T-helper 2 cell treated with Interferon-gamma antibody and Interleukin-4, amounts not matched to agents 5 μg/mL and 100 μg/mL, for 36 hours (primary cell): Measurements from ENCODE around the gene MRPS34.

Experiments used
- DNase-seq: peaks from one replicate; pipeline ENCODE4 v3.0.0; 2021; ENCODE audit warnings: low spot score
- H3K27ac Mint-ChIP-seq: one replicate; pipeline ENCODE4 v1.8.0; 2021; ENCODE audit warnings: mild to moderate bottlenecking, mixed read lengths
- H3K27me3 Mint-ChIP-seq: one replicate; pipeline ENCODE4 v1.8.0; 2021; ENCODE audit warnings: low read depth, mixed read lengths
- H3K36me3 Mint-ChIP-seq: one replicate; pipeline ENCODE4 v1.8.0; 2021; ENCODE audit warnings: low read depth, mixed read lengths
- H3K4me1 Mint-ChIP-seq: one replicate; pipeline ENCODE4 v1.8.0; 2021; ENCODE audit warnings: low read depth, mixed read lengths
- H3K4me3 Mint-ChIP-seq: one replicate; pipeline ENCODE4 v1.8.0; 2022; ENCODE audit warnings: mild to moderate bottlenecking, moderate library complexity, mixed read lengths
- H3K9me3 Mint-ChIP-seq: one replicate; pipeline ENCODE4 v1.8.0; 2021; ENCODE audit warnings: mixed read lengths

Gene MRPS34

DNA sequence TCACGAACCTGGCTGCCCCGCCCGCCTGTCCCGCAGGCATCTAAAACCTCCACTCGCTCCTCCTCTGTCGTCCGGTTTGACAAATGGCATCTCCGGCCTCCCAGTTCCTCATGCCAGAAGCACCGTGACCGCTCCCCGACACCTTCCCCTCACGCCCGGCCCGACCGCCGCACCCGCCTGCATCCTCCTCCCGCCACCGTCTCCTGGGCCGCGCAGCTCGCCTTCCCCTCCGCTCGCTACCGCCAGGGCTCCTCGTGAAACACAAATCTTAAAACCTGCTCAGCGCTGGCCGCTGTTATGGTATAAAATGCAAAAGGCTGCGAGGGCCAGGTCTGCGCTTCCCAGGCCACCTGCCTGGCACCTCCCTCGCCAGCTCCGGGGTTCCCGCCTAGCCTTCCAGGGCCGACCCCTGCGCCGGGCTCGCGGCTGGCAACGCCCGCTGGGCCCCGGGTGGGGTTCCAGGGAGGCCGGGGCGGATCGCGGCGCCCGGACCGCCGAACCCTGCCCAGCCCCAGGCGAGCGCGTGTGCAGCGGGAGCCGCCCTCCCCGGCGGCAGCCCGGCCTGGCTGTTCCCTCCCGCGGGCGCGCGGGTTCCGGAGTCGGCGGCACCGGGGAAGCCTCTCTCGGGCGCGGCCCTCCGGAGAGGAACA, 8.9 kb upstream of the MRPS34 start:
- Mint-ChIP-seq H3K27me3 (no peaks in the 10 kb centered on the region), H3K36me3 (peaks cover 7% of the 10 kb centered on the region), H3K4me3 (peak overlapping the region; percentile 85), H3K4me1 (peaks cover 4% of the 10 kb centered on the region), H3K27ac (peak overlapping the region; percentile 79), H3K9me3 (no peaks in the 10 kb centered on the region)
- DNase-seq = no peak

DNA sequence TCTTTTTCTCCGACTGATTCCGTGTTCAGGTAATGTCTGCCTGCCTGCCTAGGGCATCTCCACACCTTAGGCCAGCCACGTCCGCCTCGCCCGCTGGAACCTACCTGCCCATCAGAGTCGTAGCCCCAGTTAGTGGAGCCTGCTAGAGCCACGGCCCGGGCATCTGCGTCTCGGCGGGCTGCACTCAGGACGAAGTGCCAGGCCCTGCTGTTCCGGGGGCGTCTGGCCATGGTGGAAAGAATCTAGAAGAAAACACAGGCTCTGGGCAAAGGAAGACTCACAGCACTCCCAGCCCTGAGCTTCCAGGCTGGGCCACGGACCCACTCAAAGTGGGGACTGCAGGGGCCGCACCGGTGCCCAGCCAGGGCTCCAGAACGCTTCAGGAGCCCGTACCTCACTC, 8.3 kb upstream of the MRPS34 start:
- Mint-ChIP-seq H3K9me3 (no peaks in the 10 kb centered on the region), H3K4me3 (peak overlapping the region; percentile 85), H3K27ac (peak overlapping the region; percentile 79), H3K27me3 (no peaks in the 10 kb centered on the region), H3K36me3 (peaks cover 7% of the 10 kb centered on the region), H3K4me1 (peaks cover 4% of the 10 kb centered on the region)
- no peak for DNase-seq

DNA sequence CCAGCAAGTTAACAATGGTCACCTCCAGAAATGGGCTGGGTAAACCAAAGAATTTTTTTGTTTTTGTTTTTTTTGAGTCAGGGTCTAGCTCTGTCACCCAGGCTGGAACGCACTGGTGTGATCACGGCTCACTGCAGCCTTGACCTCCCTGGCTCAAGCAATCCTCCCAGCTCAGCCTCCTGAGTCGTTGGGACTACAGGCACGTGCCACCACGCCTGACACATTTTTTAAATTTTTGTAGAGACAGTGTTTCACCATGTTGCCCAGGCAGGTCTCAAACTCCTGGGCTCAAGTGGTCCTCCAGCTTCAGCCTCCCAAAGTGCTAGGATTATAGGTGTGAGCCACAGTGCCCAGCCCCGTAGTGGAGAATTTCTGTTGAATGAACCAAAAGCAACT, 7.7 kb upstream of the MRPS34 start:
- Mint-ChIP-seq H3K4me3 (peak overlapping the region; percentile 85), H3K4me1 (peaks cover 4% of the 10 kb centered on the region), H3K27me3 (no peaks in the 10 kb centered on the region), H3K36me3 (peaks cover 7% of the 10 kb centered on the region), H3K27ac (no peak overlapping the region), H3K9me3 (no peaks in the 10 kb centered on the region)
- no peak for DNase-seq

DNA sequence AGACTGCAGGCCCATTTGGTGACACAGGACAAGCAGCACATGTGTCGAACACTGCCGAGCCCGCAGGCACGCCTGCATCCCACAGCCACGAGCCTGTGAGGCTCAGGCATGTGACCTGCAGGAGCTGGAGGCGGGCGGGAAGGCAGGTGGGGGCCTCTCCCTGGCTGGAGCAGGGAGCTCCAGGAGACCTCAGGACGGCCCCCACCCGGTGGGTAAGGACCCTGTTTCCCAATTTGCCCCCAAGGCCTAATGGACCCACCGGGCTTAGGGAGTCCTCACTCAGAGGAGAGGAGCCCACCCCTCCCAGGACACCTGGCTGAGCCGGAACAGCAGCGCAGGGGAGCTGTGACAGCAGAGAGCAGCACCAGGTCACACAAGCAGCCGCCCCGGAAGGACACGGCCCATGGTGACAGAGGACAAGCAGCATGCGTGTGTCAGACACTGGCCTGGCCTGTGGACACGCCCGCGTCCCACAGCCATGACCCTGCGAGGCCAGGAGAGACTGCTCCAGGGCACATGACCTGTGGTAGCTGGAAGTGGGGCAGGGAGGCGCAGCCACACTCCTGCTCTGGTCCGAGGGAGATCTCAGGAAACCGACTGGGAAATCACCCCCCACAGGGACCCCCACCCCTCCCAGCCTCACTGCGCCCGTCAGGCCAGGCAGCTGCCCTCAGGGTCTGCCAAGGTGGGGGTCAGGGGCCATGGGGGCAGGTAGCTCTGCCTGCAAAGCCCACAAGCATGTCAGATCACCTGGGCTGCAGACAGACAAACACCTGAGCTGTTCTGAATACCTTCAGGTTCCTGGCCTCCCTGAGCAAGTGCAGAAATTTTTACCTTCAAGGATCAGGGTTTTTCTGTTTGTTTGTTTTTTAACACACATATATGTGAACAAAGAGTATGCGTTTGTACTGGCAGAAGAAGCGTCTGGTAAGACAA, 7.1 kb upstream of the MRPS34 start:
- H3K27ac Mint-ChIP-seq = no peak overlapping the region
- no peaks in the 10 kb centered on the region for H3K9me3 Mint-ChIP-seq
- no peak for DNase-seq
- H3K4me1 Mint-ChIP-seq = peaks cover 4% of the 10 kb centered on the region
- peak overlapping the region; percentile 85 for H3K4me3 Mint-ChIP-seq
- H3K36me3 Mint-ChIP-seq = peaks cover 5% of the 10 kb centered on the region
- H3K27me3 Mint-ChIP-seq = no peaks in the 10 kb centered on the region

- peaks cover 5% of the 10 kb centered on the region for H3K36me3 Mint-ChIP-seq
- peaks cover 4% of the 10 kb centered on the region for H3K4me1 Mint-ChIP-seq
- no peaks in the 10 kb centered on the region for H3K27me3 Mint-ChIP-seq
- no peaks in the 10 kb centered on the region for H3K9me3 Mint-ChIP-seq
- no peak overlapping the region for H3K4me3 Mint-ChIP-seq
- no peak for DNase-seq
- no peak overlapping the region for H3K27ac Mint-ChIP-seq
Observed at GRCh38 chr16:1779234-1779701, 6.3 kb upstream of the MRPS34 start.

- DNase-seq = no peak
- Mint-ChIP-seq H3K4me3 (no peak overlapping the region), H3K27ac (no peak overlapping the region), H3K4me1 (peaks cover 4% of the 10 kb centered on the region), H3K27me3 (no peaks in the 10 kb centered on the region), H3K9me3 (no peaks in the 10 kb centered on the region), H3K36me3 (peaks cover 3% of the 10 kb centered on the region)
Observed at GRCh38 chr16:1778200-1779179, 5.6 kb upstream of the MRPS34 start.

- Mint-ChIP-seq H3K4me1 (peaks cover 4% of the 10 kb centered on the region), H3K27ac (no peak overlapping the region), H3K9me3 (no peaks in the 10 kb centered on the region), H3K27me3 (no peaks in the 10 kb centered on the region), H3K36me3 (peaks cover 1% of the 10 kb centered on the region), H3K4me3 (no peak overlapping the region)
- no peak for DNase-seq
Observed at GRCh38 chr16:1777375-1778199, 4.7 kb upstream of the MRPS34 start.

GRCh38 chr16:1776991-1777374, 4.0 kb upstream of the MRPS34 start:
- Mint-ChIP-seq H3K9me3 (no peaks in the 10 kb centered on the region), H3K36me3 (peaks cover 6% of the 10 kb centered on the region), H3K27ac (no peak overlapping the region)

DNA sequence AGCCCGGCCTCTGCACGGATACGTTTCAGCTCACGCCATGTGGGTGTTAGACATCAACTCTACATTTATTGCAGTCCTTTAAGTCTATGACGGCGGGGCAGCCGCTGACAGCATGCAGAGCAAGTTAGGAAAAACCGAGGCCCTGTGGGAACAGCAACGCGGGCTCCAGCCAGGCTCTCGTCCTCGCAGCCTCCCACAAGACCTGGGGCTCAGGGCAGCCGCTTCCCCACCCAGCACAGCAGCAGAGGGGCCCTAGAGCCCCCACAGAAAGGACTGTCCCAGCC, 3.7 kb upstream of the MRPS34 start:
- H3K4me3 Mint-ChIP-seq = no peak overlapping the region
- H3K36me3 Mint-ChIP-seq = peaks cover 9% of the 10 kb centered on the region
- no peak overlapping the region for H3K27ac Mint-ChIP-seq
- no peaks in the 10 kb centered on the region for H3K9me3 Mint-ChIP-seq
- no peak for DNase-seq
- no peaks in the 10 kb centered on the region for H3K27me3 Mint-ChIP-seq
- peaks cover 6% of the 10 kb centered on the region for H3K4me1 Mint-ChIP-seq

More at GRCh38 chr16:1776991-1777374, 4.0 kb upstream of the MRPS34 start:
- no peak for DNase-seq
- Mint-ChIP-seq H3K4me1 (peaks cover 6% of the 10 kb centered on the region), H3K4me3 (no peak overlapping the region), H3K27me3 (no peaks in the 10 kb centered on the region)

DNA sequence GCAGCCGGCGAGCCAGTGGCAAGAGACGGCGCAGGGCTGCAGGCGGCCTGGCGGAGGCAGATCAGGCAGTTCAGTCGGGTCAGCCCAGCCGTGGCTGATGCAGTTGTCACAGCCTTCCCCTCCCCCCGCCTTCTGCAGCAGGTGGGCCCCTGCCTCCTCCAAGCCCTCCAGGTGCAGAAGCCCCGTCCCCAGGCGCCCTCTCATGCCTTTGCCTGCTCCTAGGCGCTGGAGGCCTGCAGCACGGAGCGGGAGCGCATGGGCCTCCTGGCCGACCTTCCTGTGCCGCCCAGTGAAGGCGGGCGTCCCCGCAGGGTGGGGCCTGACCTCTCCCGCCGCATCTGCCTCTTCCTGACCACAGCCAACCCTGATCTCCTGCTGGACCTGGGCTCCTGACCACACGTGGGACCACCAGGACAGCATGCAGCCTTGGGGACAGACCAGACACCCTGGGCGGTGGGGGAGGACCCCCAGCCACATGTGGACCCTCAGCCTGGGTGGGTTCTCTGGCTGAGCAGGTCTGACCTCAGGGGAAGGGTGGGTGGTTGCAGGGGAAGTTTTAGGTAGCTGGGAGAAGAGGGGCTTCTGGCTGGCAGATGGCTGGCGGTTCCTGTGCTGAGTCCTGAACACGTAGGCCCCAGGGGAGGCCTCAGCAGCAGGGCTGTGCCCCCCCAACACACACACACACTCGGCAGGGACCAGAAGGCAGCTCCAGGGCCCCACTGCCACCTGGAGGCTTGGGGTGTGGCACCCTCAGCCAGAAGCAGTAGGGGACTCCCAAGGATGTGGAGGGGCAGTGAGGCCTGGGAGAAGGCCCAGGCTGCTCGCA, 3.1 kb upstream of the MRPS34 start:
- Mint-ChIP-seq H3K4me3 (no peak overlapping the region), H3K27ac (no peak overlapping the region), H3K4me1 (peaks cover 2% of the 10 kb centered on the region), H3K9me3 (no peaks in the 10 kb centered on the region), H3K36me3 (peaks cover 9% of the 10 kb centered on the region), H3K27me3 (no peaks in the 10 kb centered on the region)
- no peak for DNase-seq

GRCh38 chr16:1775006-1775845, 2.3 kb upstream of the MRPS34 start:
- no peak for DNase-seq
- Mint-ChIP-seq H3K4me3 (peak overlapping the region; percentile 40), H3K36me3 (peaks cover 10% of the 10 kb centered on the region), H3K4me1 (peaks cover 2% of the 10 kb centered on the region), H3K27ac (no peak overlapping the region), H3K9me3 (no peaks in the 10 kb centered on the region), H3K27me3 (no peaks in the 10 kb centered on the region)

DNA sequence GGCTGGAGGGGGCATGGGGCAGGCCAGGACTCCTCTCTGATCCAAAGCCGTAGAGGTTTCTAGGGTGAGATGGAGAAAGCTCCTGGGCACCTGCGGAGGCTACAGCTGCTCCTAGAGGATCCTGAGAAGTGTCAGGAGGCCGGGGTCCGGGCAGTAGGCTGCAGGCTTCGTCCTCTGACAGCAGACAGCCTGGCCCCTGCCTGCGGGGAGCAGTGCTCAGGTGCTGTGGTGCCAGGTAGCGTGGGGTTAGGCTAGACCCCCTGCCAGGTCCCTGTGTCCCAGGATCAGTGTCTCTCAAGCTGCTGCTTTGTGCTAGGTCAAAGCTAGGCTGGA, 1.5 kb upstream of the MRPS34 start:
- DNase-seq = no peak
- peaks cover 12% of the 10 kb centered on the region for H3K36me3 Mint-ChIP-seq
- H3K27ac Mint-ChIP-seq = no peak overlapping the region
- H3K4me1 Mint-ChIP-seq = peaks cover 2% of the 10 kb centered on the region
- H3K9me3 Mint-ChIP-seq = no peaks in the 10 kb centered on the region
- H3K4me3 Mint-ChIP-seq = no peak overlapping the region
- no peaks in the 10 kb centered on the region for H3K27me3 Mint-ChIP-seq
